ENCODE measurements around the gene MAMDC4.
"Not testable (repeated sequence)": the region's sequence is repeated elsewhere in the genome, so short reads cannot be mapped to it uniquely, and the experiment has no call there.

MAMDC4 gene

GRCh38 chr9:136839229-136840139 is 12.7 kb upstream of the MAMDC4 start:
- FAIRE-seq: no peak

GRCh38 chr9:136840140-136840876 is 11.8 kb upstream of the MAMDC4 start:
- no peak for FAIRE-seq

- no peak for FAIRE-seq
These were observed 11.1 kb upstream of the MAMDC4 start for GRCh38 chr9:136840877-136841645.

GRCh38 chr9:136841646-136842379 is 10.3 kb upstream of the MAMDC4 start:
- not testable (repeated sequence) for FAIRE-seq

GRCh38 chr9:136842380-136842948 is 9.7 kb upstream of the MAMDC4 start, which contains the start of gene AJM1:
TSS of gene AJM1 (plus strand) at chr9:136842478. CDS start at chr9:136844415, 1,937 bp downstream.
- FAIRE-seq: not testable (repeated sequence)

GRCh38 chr9:136843159-136843800 is 8.9 kb upstream of the MAMDC4 start:
- FAIRE-seq: not testable (repeated sequence)

GRCh38 chr9:136843801-136844740 is 8.1 kb upstream of the MAMDC4 start:
- FAIRE-seq: not testable (repeated sequence)

GRCh38 chr9:136844761-136845464 is 7.2 kb upstream of the MAMDC4 start:
- FAIRE-seq: no peak

- FAIRE-seq: no peak
These were observed 6.5 kb upstream of the MAMDC4 start for GRCh38 chr9:136845465-136846260.

GRCh38 chr9:136846376-136847087 is 5.6 kb upstream of the MAMDC4 start:
- no peak for FAIRE-seq

- FAIRE-seq: no peak
These were observed 4.9 kb upstream of the MAMDC4 start for GRCh38 chr9:136847088-136847825.

- no peak for FAIRE-seq
These were observed 4.2 kb upstream of the MAMDC4 start for GRCh38 chr9:136847826-136848392.

GRCh38 chr9:136848393-136849037 is 3.6 kb upstream of the MAMDC4 start:
- no peak for FAIRE-seq

- FAIRE-seq: peak; percentile 98
These were observed 2.8 kb upstream of the MAMDC4 start, which contains the start of gene PHPT1 for GRCh38 chr9:136849038-136849959. TSS of gene PHPT1 (plus strand) at chr9:136849409. CDS start at chr9:136849431, 22 bp downstream.

Measured in A204.1 (cell line).